HG03460 (cell line): ENCODE results near the gene EIF4H.
"Not testable (repeated sequence)": the region's sequence is repeated elsewhere in the genome, so short reads cannot be mapped to it uniquely, and the experiment has no call there.

Source experiments
- ATAC-seq: cut with Tn5 transposase; IDR thresholded peaks from one replicate; pipeline ENCODE4 v1.9.1; 2021; ENCODE audit not compliant: unreplicated experiment

The EIF4H gene

GRCh38 chr7:74173866-74174605 lies at the start of gene EIF4H:
TSS of gene EIF4H (plus strand) at chr7:74174356. CDS start at chr7:74174384, 28 bp downstream.
- peak; percentile 74 for ATAC-seq

- ATAC-seq = no peak
These were observed 47.8 kb upstream of the EIF4H start for GRCh38 chr7:74126220-74126880.

- no peak for ATAC-seq
These were observed 44.3 kb upstream of the EIF4H start for GRCh38 chr7:74129887-74130286.

- no peak for ATAC-seq
These were observed 43.6 kb upstream of the EIF4H start for GRCh38 chr7:74130518-74130917.

GRCh38 chr7:74134117-74134620 lies 40.0 kb upstream of the EIF4H start:
- no peak for ATAC-seq

GRCh38 chr7:74138334-74138867 lies 35.8 kb upstream of the EIF4H start:
- ATAC-seq = no peak

- no peak for ATAC-seq
These were observed 35.0 kb upstream of the EIF4H start for GRCh38 chr7:74138945-74139843.

GRCh38 chr7:74141705-74142104 lies 32.5 kb upstream of the EIF4H start:
- no peak for ATAC-seq

- ATAC-seq = no peak
These were observed 30.8 kb upstream of the EIF4H start for GRCh38 chr7:74143383-74143782.

- no peak for ATAC-seq
These were observed 25.7 kb upstream of the EIF4H start for GRCh38 chr7:74148491-74148890.

GRCh38 chr7:74149071-74149470 lies 25.1 kb upstream of the EIF4H start:
- ATAC-seq = no peak

- no peak for ATAC-seq
These were observed 24.6 kb upstream of the EIF4H start for GRCh38 chr7:74149603-74150002.

- no peak for ATAC-seq
These were observed 20.4 kb upstream of the EIF4H start for GRCh38 chr7:74153736-74154135.

GRCh38 chr7:74155810-74156395 lies 18.3 kb upstream of the EIF4H start:
- ATAC-seq = no peak

GRCh38 chr7:74157605-74158004 lies 16.6 kb upstream of the EIF4H start:
- ATAC-seq = no peak

- ATAC-seq = no peak
These were observed 9.1 kb upstream of the EIF4H start for GRCh38 chr7:74164985-74165456.

GRCh38 chr7:74165867-74166593 lies 8.1 kb upstream of the EIF4H start:
- ATAC-seq = no peak

- ATAC-seq = not testable (repeated sequence)
These were observed 6.8 kb upstream of the EIF4H start for GRCh38 chr7:74167324-74167723.

GRCh38 chr7:74173074-74173473 lies 1.1 kb upstream of the EIF4H start:
- no peak for ATAC-seq

- peak; percentile 25 for ATAC-seq
These were observed 678 bp upstream of the EIF4H start for GRCh38 chr7:74173491-74173865.
